HCT116 (cell line): ENCODE data around the gene FAM136A.

Source experiments
- CTCF ChIP-seq, 3 experiments: fragments of 200-600 bp in 1 of 3; sonication (generic) in 1 of 3; IDR thresholded peaks in 2 of 3; conservative IDR thresholded peaks in 1 of 3; 2 replicates each; pipeline ENCODE4 v1.5.1; 2012 to 2017; ENCODE audit warnings: low read depth in 2 of 3, low read length in 2 of 3, antibody characterized with exemption in 1 of 3, borderline replicate concordance in 1 of 3, control low read depth in 1 of 3, mild to moderate bottlenecking in 1 of 3, mixed read lengths in 1 of 3, mixed run types in 1 of 3, moderate library complexity in 1 of 3; ENCODE audit not compliant: insufficient read depth in 1 of 3
- EZH2 ChIP-seq: fragments of 200-600 bp; sonication (generic); IDR thresholded peaks from 2 replicates; pipeline ENCODE4 v1.6.1; 2017; ENCODE audit warnings: antibody characterized with exemption, mixed run types
- POLR2A ChIP-seq: IDR thresholded peaks from 2 replicates; pipeline ENCODE4 v1.7.0; 2011; ENCODE audit warnings: borderline replicate concordance; ENCODE audit not compliant: insufficient read depth, insufficient read length; ENCODE audit errors: extremely low read depth
- POLR2AphosphoS5 ChIP-seq: IDR thresholded peaks from 2 replicates; pipeline ENCODE4 v1.6.1; 2011; ENCODE audit warnings: mild to moderate bottlenecking, low read depth, low read length, moderate library complexity
- SP1 ChIP-seq: IDR thresholded peaks from 2 replicates; pipeline ENCODE4 v1.6.1; 2012; ENCODE audit warnings: low read depth

GRCh38 chr2:70305531-70305930 lies 3.7 kb upstream of the FAM136A start:
- no peak for TF ChIP-seq CTCF (IDR thresholded peaks at IDR 0.05 in 2 of 3, conservative IDR thresholded peaks at IDR 0.05 in 1 of 3; ENCODE audit: borderline replicate concordance in 1 of 3, insufficient read depth in 1 of 3, low read depth in 2 of 3, low read length in 2 of 3)
- no peak for TF ChIP-seq POLR2AphosphoS5
- TF ChIP-seq SP1, result no peak
- TF ChIP-seq EZH2, result no peak
- no peak for TF ChIP-seq POLR2A
